Endothelial cell of umbilical vein (primary cell): ENCODE results near the gene GRK5. TPM values are rescaled to one million over a fixed set of nuclear protein-coding genes. Genes with fewer than 3 reads are reported as not detected.

Experiments used
- BruUV-seq: library from RNA; stranded (reverse); fragments of 400-500 nt; replicated peaks from 2 replicates; lab custom pipeline; 2021; lab: Mats Ljungman, UMichigan
- CTCF ChIA-PET: fragments of 300-600, 350-600 bp; sonication (Branson Sonifier 250); formaldehyde crosslinking; loops from one replicate; lab custom pipeline; 2021; ENCODE audit warnings: antibody characterized with exemption, inconsistent platforms; lab: Charles Lee
- POLR2A ChIA-PET: fragments of 300-600, 350-600 bp; sonication (Branson Sonifier 250); formaldehyde crosslinking; loops from one replicate; lab custom pipeline; 2021; ENCODE audit warnings: antibody characterized with exemption, inconsistent platforms; lab: Charles Lee
- DNase-seq: peaks from one replicate; pipeline ENCODE4 v3.0.0-alpha.2; 2011; ENCODE audit warnings: low read depth, low spot score
- FAIRE-seq: peaks from 2 replicates; lab custom pipeline; 2011; peaks lifted over from hg19 to GRCh38; lab: Jason Lieb, UNC
- H2AFZ ChIP-seq: 2 replicates; pipeline ENCODE4 v1.6.0; 2012; ENCODE audit warnings: low read depth, low read length, control low read depth, inconsistent platforms
- H3K27ac ChIP-seq: 2 replicates; pipeline ENCODE4 v1.5.1; 2011; ENCODE audit warnings: low read depth, mild to moderate bottlenecking, control low read depth, low read length, moderate library complexity; ENCODE audit not compliant: insufficient read depth
- H3K27me3 ChIP-seq, 2 experiments: 2 replicates each; pipeline versions ENCODE4 v1.6.0 to v1.6.1; 2011; ENCODE audit warnings: low read length in 2 of 2, mixed read lengths in 1 of 2; ENCODE audit not compliant: control insufficient read depth in 2 of 2, insufficient read depth in 2 of 2
- H3K36me3 ChIP-seq, 2 experiments: 2 replicates in 1 of 2; 3 replicates in 1 of 2; pipeline ENCODE4 v1.5.1; 2011; ENCODE audit warnings: low read length in 2 of 2, mild to moderate bottlenecking in 1 of 2, moderate library complexity in 1 of 2; ENCODE audit not compliant: control insufficient read depth in 2 of 2, insufficient read depth in 2 of 2; ENCODE audit errors: extremely low read depth in 1 of 2
- H3K4me1 ChIP-seq: 3 replicates; pipeline ENCODE4 v1.5.1; 2011; ENCODE audit warnings: mild to moderate bottlenecking, low read length; ENCODE audit not compliant: control insufficient read depth, insufficient read depth; ENCODE audit errors: extremely low read depth
- H3K4me2 ChIP-seq: 2 replicates; pipeline ENCODE4 v1.6.1; 2011; ENCODE audit warnings: low read length, control low read depth, mixed read lengths; ENCODE audit not compliant: insufficient read depth
- H3K4me3 ChIP-seq, 3 experiments: fragments of 200-600 bp in 1 of 3; sonication (generic), shearing (Covaris generic) in 1 of 3; replicated peaks in 1 of 3; 2 replicates each; pipeline ENCODE4 v1.5.1; 2011 to 2016; ENCODE audit warnings: control low read depth in 3 of 3, low read length in 3 of 3, mild to moderate bottlenecking in 2 of 3, inconsistent platforms in 1 of 3, low read depth in 1 of 3, moderate library complexity in 1 of 3; ENCODE audit not compliant: insufficient read depth in 1 of 3
- H3K79me2 ChIP-seq: 2 replicates; pipeline ENCODE4 v1.6.0; 2012; ENCODE audit warnings: low read length, inconsistent platforms; ENCODE audit not compliant: control insufficient read depth, insufficient read depth
- H3K9ac ChIP-seq: replicated peaks from 2 replicates; pipeline ENCODE3; 2011; ENCODE audit warnings: low read length, control low read depth; ENCODE audit not compliant: insufficient read depth; ENCODE audit errors: extremely low read depth
- H3K9me1 ChIP-seq: replicated peaks from 3 replicates; pipeline ENCODE4 v1.6.0; 2011; ENCODE audit warnings: mild to moderate bottlenecking, low read length; ENCODE audit not compliant: control insufficient read depth, insufficient read depth; ENCODE audit errors: extremely low read depth
- H3K9me3 ChIP-seq: replicated peaks from 2 replicates; pipeline ENCODE4 v1.5.1; 2012; ENCODE audit warnings: low read length, inconsistent platforms; ENCODE audit not compliant: control insufficient read depth, insufficient read depth
- H4K20me1 ChIP-seq: replicated peaks from 2 replicates; pipeline ENCODE3; 2011; ENCODE audit warnings: mild to moderate bottlenecking, low read length; ENCODE audit not compliant: control insufficient read depth, insufficient read depth; ENCODE audit errors: extremely low read depth
- CTCF ChIP-seq, 2 donors: IDR thresholded peaks; 1 replicate in 1 of 2; 2 replicates in 1 of 2; pipeline ENCODE4 v1.5.1; 2011; ENCODE audit warnings: low read length in 2 of 2, mild to moderate bottlenecking in 2 of 2, moderate library complexity in 2 of 2, control low read depth in 1 of 2, inconsistent platforms in 1 of 2, low read depth in 1 of 2; ENCODE audit not compliant: insufficient read depth in 1 of 2; ENCODE audit errors: extremely low read depth in 1 of 2
- EZH2 ChIP-seq: IDR thresholded peaks from 2 replicates; pipeline ENCODE4 v1.6.1; 2012; ENCODE audit warnings: borderline replicate concordance, low read depth, mild to moderate bottlenecking, moderate library complexity, low read length, inconsistent platforms; ENCODE audit not compliant: severe bottlenecking
- FOS ChIP-seq: IDR thresholded peaks from 2 replicates; pipeline ENCODE4 v1.6.1; 2011; ENCODE audit warnings: mild to moderate bottlenecking, low read length, moderate library complexity, borderline replicate concordance; ENCODE audit not compliant: insufficient read depth
- JUN ChIP-seq: IDR thresholded peaks from 2 replicates; pipeline ENCODE4 v1.6.1; 2011; ENCODE audit warnings: borderline replicate concordance, low read depth; ENCODE audit not compliant: insufficient read length, insufficient read depth
- MAX ChIP-seq: IDR thresholded peaks from 2 replicates; pipeline ENCODE4 v1.6.1; 2011; ENCODE audit not compliant: insufficient read depth, insufficient read length
- MYC ChIP-seq: IDR thresholded peaks from one replicate; pipeline ENCODE4 v1.6.1; 2011; ENCODE audit warnings: mild to moderate bottlenecking, low read depth, low read length
- POLR2A ChIP-seq: IDR thresholded peaks from 2 replicates; pipeline ENCODE4 v1.6.1; 2012; ENCODE audit warnings: low read depth, mild to moderate bottlenecking, control low read depth, low read length
- POLR2AphosphoS5 ChIP-seq: IDR thresholded peaks from 2 replicates; pipeline ENCODE4 v1.6.1; 2012; ENCODE audit warnings: low read depth, mild to moderate bottlenecking, control low read depth, low read length, moderate library complexity; ENCODE audit not compliant: insufficient read depth
- dilution Hi-C: fragments of 300-500 bp; cut with MboI; formaldehyde crosslinking; loops from one replicate; pipeline ENCODE4 v1.15.0; 2019; ENCODE audit warnings: low sequenced_read_pairs; ENCODE audit not compliant: extremely low pct_ligation_motif_present
- intact Hi-C: fragments of 100-400 bp; cut with micrococcal nuclease; formaldehyde crosslinking; loops from one replicate; pipeline ENCODE4 v1.10.0; 2022
- polyA plus RNA-seq, 4 experiments: library from polyadenylated mRNA; depleted of rRNA in 3 of 4; stranded (reverse) in 3 of 4; unstranded in 1 of 4; fragments of >200 nt; gene quantifications; 2 replicates each; pipeline versions ENCODE4 v1.2.1 to v1.2.3, GENCODE V29; 2011 to 2012; ENCODE audit warnings: missing spikeins in 1 of 4
- total RNA-seq: library from RNA; stranded (reverse); gene quantifications from 2 replicates; pipeline ENCODE4 v1.2.3, GENCODE V29; 2021

Gene GRK5
- total and polyA plus RNA-seq, 2 donors (not counting 3 experiments of a cell fraction or from before 2014, with no cell fraction given) = 13.1 to 29.5 TPM

- Histone ChIP-seq H3K27ac (no peak overlapping the region), H3K4me2 (no peak overlapping the region), H3K9me1 (no peaks in the 10 kb centered on the region), H4K20me1 (no peaks in the 10 kb centered on the region), H2AFZ (no peak overlapping the region), H3K9me3 (no peaks in the 10 kb centered on the region), H3K36me3 (peaks cover 0 to 21% of the 10 kb centered on the region in 2 experiments), H3K4me3 (no peak overlapping the region), H3K9ac (no peak overlapping the region), H3K79me2 (no peaks in the 10 kb centered on the region), H3K4me1 (no peaks in the 10 kb centered on the region), H3K27me3 (no peaks in the 10 kb centered on the region)
- CTCF ChIA-PET = interaction anchor here (1.0 to 6.4 kb wide), 4 partner anchors 22 to 224 kb away, joined by 4 to 98 read pairs (median 32); partner anchors contain the start of gene GRK5
- POLR2A ChIA-PET = no interaction called here
- FAIRE-seq (no peak), DNase-seq (no peak)
- TF ChIP-seq EZH2 (no peak), FOS (no peak), POLR2AphosphoS5 (no peak), JUN (no peak), CTCF (IDR thresholded peaks at IDR 0.05; ENCODE audit: extremely low read depth in 1 of 2, insufficient read depth in 1 of 2, low read depth in 1 of 2, low read length in 2 of 2) (no peak), MAX (no peak), MYC (no peak), POLR2A (no peak)
- dilution Hi-C loops = no loop called here
- intact Hi-C loops = no loop called here
- BruUV-seq = no TSS peak
Measured at GRCh38 chr10:119422682-119423509, 215.5 kb downstream of the GRK5 start.
